NCI-H345 treated with DMSO at 0.1 percent for 48 hours (cell line): ENCODE data around the gene DEFB132.
A peak's percentile ranks its signal among the peaks of the same experiment; 100 is the strongest.

Experiments
- DNase-seq: peaks from one replicate; lab custom pipeline; 2025; ENCODE audit not compliant: unreplicated experiment; lab: John Stamatoyannopoulos, UW

The DEFB132 gene

DNA sequence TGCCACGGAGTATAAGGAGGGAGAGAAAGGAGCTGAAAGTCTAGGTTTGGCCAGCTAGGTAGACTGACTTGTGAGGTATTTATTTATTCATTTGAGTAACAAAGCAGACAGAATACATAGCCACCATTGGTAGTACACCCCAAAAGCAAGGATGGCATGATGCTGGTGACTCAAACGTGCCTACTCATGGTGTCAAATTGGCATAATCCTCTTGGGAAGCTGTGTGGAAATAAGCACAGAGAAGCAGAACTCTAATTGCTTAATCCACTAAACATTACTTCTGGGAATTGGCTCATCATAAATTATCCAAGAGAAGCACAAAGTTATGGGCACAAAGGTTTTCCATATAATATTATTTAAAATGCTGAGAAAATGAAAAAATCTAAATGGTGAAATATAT is 2.5 kb downstream of the DEFB132 start:
- no peak for DNase-seq

DNA sequence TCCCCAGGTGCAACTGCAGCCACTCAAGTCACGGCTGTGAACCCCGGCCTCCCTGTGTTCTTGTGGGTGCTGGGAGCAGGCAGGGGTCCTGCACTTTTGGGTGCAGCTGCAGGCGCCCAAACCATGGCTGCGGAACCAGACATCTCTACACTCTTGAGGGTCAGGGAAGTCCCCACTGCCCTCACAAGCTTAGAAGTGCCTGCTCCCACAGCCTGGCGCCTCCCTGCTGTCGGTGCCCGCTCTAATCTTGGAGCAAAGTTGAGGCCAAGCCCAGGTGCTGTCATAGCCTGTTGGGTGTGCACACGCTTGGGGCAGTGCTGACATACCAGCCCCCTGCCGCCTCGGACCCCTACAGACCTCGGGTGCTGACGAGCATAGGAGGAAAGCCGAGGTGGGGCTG is 6.2 kb downstream of the DEFB132 start:
- no peak for DNase-seq

DNA sequence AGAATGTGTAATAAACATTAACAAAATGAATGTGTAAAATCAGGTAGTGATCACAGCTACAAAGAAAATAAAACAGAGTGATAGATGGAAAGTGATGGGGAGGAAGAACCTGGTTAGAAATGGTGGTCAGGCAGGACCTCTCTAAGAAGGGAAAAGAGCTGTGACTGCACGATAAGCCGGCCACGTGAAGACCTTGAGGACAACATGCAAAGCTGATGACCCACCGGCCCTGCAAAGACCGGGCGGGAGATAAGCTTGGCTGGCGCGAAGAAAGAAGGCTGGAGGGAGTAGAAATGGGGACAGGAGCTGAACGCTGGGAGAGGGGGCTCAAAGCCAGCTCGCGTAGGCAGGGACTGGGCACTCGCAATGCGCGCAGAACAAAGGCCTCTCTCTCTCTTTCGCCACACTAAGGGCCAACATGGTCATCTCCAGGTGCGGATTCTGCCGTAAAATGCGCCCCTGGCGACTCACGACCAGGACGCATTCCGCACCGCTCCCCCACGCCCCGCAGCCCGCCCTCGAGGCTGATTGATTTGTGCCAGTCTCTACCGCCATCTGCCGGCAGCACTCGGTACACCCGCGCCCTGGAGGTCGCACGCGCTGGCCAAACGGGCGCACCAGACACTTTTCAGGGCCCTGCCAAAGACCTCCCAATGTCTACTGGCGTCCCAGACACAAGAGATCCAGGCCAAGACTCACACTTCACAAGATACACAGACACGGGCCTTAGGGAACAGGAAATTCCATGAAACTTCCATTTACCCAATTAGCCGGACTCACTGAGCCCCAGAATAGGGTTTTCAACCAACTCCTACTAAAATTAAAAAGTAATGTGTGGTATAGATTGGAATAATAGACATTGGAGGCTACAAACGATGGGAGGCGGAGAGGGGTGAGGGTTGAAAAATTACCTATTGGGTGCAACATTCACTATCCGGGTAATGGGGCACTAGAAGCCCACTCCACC is 9.4 kb downstream of the DEFB132 start:
- peak; percentile 74 for DNase-seq

DNA sequence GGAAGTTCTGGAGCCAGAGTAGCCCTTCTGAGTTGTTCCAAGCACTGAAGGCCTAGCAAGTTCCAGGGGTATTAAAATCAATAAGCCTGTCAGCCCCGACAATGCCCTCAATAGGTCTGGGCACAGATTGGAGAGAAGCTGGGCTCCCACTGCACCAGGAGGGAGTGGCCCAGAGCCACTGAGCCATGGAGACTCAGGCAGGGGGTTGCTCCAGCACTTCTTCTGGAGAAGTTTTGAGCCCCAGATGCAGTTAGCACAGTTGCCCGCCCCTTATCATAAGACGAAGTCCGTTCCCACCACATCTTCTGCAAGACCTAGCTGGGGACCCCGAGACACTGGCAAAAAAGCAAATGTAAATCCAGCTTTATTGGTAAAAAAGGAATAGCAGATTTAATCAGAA is 13.0 kb downstream of the DEFB132 start:
- DNase-seq = no peak

DNA sequence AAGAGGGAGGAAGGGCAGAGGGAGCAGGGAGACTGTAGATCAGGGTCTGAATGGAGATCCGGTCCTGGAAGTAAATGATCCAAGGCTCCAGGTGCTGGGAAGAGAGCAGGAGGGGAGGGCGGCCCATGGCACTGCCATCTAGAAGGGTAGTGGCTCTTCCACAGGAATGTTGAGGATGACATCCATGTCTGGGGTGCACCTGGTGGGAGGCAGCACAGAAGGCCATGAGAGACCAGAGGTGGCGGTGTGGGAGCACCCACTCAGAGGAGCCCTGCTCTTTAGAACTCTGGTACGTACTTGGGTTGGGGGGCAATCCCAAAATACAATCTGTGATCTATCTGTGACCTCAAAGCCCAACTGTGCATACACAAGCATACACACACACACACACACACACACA is 13.5 kb downstream of the DEFB132 start:
- no peak for DNase-seq

DNA sequence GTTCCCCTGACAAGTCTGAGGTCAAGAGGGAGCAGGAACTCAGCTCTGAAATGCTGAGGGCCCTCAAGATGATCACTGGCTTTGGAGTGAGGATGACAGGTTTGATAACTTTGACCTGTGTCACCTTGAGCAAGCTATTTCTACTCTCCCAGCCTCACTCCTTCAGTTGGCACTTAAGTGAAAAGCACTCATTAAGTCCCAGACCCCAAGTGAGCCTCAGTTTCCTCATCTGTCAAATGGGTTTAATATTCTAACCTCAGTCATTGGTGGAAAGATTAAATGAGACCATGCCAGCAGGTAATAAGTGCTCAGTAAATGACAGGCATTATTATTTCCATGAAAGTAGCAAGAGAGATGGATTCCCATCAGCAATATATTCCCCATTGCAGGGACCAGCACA is 14.0 kb downstream of the DEFB132 start:
- DNase-seq = no peak

DNA sequence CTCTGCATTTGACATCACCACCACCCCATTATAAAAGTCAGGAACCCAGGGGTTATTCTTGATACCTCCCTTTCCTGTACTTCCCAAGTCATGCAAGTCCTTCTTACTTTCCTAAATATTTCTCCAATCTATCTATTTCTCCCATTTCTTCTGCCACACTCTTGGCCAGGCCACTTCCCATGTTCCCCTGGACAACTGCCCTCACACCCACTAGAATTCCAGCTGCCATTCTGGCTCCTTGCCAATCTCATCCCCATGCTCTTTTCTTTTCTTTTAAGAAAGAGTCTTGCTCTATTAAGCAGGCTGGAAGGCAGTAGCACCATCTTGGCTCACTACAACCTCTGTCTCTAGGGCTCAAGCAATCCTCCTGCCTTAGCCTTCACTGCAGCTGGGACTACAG is 15.2 kb downstream of the DEFB132 start:
- no peak for DNase-seq

DNA sequence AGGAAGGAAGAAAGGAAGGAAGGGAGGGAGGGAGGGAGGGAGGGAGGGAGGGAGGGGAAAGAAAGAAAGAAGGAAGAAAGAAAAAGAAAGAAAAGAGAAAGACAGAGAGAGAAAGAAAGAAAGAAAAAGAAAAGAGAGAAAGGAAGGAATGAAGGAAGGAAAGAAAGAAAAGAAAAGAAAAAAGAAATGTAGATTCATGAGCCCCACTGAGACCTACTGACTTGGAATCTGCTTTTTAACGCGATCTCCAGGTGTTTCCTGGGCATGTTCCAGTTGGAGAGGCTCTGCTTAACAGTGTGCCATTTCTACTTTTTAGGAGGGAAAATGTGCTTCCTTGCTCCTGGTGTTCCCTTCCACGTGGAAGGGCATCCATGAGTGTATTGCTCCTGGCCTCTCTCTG is 16.4 kb downstream of the DEFB132 start:
- DNase-seq = no peak

DNA sequence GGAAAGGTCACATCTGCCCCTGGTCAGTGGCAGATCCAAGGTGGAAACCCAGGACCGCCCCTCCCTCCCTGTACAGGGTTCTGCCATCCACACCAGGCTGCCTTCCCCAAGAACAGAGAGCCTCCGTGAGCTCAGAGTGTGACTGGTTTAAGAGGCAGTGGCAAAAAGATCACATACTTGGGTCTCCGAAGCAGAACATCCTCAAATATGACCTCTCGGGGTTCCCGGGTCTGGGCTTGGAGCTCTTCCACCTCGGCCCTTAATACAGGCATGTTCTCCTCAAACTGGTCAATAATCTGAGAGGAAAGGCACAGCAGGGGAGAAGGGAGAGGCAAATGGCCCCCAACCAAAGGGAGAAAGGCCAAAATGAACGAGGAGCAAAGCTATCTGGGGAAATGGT is 18.3 kb downstream of the DEFB132 start:
- DNase-seq = no peak

DNA sequence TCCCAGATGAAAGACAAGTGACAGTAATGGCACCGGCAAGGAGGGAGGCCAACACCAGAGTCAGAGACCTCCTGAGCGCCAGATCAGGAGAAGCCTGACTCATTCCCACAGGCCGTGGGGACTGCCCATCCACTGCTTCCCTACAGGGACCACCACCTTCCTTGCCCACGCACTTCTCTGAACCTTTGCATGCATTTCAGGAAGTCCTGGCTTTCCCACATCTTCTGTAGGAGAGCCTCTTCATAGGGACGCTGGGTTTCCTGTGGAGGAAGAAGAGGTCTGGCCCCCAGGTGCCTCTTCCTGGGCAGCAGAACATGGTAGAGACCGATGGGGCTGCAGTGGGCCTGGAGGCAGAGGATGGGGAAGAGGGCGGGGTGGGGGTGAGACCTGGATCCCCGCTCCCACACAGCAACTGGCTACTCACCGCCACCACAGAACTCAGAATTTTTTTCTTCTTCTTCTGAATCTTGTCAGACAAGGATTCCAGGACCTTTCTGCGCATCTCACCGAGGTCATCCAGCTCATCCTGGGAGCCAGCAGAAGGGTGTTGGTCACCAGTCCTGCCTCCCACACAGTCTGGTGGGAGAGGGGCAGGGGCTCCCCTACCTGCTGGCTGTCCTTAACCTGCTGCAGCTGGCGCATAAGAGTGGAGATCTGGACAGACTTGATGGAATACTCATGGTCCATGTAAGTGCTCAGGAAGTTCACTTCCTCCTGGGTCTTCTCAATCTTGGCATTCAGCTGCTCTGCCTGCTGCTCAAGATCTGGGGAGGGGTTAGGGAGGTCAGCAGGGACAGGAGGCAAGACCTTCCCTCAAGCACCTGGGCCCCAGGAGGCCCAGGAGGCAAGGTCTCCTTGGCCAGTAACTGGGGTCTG is 19.3 kb downstream of the DEFB132 start:
- DNase-seq = no peak

DNA sequence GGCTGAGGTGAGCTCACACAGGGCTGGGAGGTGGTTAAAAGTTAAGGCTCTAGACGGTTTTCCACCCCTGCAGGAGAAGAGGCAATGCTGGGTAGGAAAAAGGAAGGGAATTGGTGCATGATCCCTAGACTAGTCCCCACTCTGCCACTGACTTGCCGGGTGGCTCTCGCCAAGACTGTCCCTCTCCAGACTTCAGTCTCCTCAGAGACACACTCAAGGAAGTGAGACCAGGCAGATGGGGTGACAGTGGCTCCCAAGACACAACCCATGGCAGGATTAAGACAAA is 19.9 kb downstream of the DEFB132 start:
- DNase-seq = no peak

DNA sequence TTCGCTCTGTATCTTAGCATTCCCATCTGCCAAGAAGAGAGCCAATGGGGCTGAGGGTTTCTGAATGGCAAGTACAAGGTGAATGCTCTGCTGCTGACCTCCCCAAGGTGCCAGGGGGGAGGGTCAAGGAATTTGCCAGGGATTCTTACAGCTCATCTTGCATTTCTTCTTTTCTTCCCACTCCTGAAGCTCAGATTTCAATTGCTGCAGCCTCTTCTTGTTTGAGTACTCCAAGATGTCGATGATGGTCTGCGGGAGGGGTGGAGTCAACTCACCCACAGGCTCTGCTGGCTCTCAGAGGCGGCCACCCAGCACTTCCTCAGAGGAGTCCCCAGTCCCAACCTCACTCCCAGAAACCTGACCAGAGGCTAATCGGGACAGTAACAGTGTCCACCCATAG is 20.7 kb downstream of the DEFB132 start:
- DNase-seq = no peak

DNA sequence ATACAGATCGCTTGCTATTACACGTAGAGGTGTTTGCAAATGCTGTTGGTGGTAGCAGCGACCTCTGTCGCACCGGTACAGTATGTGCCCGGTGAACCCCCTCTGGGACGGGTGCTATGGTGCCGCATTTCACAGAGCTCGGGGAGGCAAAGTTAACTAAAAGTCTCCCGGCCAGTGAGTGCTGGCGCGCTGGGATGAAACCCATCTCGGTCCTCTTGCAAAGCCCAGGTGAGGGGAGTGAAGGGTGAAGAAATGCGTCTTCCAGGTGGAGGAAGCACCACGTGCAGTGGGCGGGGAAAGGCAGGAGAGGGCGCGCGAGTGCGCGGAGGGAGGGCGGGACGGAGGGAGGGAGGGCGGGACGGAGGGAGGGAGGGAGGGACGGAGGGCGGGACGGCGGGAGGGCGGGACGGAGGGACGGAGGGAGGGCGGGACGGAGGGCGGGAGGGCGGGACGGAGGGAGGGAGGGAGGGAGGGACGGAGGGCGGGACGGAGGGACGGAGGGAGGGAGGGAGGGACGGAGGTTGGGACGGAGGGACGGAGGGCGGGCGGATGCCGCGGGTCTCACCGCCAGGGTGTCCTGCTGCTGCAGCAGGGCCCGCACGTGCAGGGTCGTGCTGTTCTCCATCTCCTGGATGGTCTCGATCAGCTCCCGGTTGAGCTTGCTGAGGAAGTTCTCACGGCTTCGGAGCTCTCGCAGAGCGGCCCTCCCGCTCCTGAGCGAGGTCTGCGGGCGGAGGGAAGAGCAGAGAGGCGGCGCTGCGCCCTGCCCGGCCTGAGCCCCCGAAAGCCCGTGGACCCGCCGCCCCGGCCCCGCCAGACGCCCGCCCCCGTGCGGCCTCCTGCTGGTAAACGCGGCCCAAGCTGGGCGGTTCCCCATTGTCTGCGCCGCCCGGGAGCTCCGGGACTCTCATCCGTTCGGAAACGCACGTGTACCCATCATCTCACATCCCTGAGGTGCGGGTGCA is 21.4 kb downstream of the DEFB132 start:
- DNase-seq = no peak

DNA sequence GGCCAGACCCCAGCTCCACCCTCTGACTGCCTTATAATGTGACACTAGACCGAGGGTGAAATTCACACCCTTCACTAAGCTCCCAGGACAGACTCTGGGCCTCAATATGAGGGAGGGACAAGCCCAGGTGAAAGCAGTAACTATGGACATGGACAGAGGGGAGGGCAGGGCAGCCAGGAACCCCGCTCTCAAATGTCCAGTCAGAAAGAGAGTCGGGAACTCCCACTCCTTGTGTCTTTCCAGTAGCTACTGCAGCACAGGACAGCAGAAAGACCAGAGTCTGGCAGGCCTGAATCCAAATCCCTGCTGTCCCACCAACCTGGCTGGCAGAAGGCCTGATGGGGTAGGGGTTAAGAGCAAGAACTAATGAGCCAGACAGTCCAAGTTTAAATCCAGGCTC is 26.6 kb downstream of the DEFB132 start:
- no peak for DNase-seq

DNA sequence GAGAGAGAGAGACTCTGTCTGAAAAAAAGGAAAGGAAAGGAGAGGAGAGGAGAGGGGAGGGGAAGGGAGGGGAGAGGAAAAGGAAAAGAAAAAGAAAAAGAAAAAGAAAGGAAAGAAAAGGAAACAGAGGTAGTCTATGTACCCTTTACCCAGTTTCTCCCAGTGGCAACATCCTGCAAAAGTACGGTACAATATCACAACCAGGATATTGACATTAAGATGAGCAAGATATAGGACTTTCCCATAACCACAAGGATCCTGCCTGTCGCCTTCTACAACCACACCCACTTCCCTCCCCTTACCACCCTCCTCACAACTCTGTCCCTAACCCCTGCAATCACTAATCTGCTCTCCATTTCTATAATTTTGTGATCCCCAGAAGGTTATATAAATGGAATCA is 29.0 kb downstream of the DEFB132 start:
- DNase-seq = no peak

DNA sequence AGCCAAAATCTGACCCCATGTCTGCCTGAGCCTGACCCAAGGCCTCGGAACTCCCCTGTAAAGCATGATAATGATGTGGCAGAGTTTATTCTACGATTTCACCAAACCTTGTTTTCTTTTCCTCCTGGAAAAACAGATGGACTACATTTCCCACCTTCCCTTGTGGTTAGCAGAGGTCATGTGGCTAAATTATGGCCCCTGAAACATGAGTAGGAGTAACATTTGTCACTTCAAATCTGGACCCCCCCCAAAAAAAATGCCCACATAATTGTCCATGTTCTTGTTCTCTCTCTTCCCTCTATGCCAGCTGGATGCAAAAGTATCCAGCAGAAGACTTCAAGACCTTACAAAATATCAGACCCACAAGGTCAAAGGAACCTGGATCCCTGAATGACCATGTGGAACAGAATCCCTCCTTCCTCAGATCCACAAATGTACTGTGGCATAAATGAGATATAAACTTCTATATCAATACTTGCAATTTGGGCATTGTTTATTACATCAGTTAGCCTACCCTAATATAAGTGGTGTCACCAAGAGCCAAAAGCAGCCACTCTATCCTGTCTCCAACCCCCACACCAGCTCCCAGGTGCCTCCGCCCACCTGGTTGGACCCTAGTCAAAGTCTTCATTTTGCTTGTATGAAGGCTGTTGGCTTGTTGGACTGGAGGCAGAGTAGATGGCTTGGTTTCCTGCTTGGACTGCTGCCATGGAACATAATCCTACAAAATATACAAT is 31.6 kb downstream of the DEFB132 start:
- no peak for DNase-seq

DNA sequence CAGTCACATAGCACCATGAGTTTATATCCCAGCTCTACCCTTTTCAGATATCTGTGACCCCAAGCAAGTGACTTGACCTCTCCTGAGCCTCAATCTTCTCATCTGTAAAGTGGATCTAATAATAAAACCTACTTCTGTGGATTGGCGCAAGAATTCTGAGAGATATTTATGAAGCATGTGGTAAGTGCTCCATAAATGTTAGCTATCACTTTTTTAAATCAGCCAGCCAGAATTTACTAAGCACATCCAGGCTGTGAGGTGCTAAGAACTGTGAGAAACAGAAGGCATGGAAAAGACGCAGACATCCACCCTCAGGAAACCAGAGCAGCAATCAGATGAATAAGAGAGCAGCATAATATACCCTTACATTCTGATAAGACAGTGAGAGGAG is 32.2 kb downstream of the DEFB132 start:
- no peak for DNase-seq

DNA sequence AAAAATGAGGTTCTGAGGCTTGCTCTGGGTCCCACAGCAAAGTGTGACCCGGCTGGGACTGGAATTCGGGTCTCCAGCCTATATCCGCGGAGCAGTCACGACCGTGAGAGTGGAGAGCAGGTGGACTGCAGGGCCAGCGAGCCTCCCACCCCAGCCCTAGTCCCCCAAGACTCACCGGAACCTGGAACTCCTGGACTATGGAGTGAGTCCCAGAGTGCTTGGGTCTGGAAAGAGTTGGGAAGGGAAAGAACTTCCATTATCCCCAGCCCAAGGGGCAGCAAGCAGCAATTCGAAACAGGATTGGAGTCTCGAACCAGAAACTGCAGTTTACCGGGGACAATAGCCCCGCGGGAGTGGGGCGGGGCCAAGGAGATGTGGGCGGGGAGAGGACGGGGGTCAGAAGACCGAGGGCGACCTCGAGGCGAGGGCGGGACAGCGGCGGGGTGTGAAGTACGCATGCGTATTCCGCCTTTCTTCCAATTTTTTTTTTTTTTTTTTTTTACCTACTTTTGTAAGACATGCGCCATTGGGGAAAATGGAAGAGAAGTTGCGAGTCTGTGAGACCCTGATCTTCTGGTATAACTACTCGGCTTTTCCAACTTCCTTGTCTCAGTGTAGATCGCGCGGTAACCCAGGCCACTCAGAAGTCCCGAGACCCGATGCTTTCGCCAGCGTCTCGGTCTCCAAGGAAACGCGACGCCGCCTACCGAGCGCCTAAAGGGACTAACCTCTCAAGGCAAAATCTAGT is 32.7 kb downstream of the DEFB132 start, which contains the start of gene C20orf96:
TSS of gene C20orf96 (minus strand) at position 667 of the 748 bp plus-strand sequence. CDS start at position 527, 140 bp downstream.
- peak; percentile 69 for DNase-seq

DNA sequence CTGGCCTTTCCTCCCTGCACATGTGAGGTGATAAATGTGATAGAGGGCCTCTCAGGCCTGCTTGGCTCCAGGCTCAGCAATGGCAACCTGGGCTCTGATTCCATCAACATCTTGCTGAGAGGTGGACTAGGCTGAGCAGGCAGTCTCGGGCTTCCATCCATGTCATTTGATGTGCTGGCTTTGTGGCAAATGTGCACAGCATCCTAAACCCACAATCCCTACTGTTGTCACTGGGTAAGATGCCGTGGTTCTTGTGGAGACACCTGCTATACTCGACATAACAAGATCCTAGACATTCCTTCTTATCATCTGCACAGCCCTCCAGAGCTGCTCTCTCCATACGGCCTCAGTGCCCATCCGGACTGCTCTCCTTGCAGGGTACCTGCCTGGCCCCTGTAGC is 37.1 kb downstream of the DEFB132 start:
- no peak for DNase-seq

DNA sequence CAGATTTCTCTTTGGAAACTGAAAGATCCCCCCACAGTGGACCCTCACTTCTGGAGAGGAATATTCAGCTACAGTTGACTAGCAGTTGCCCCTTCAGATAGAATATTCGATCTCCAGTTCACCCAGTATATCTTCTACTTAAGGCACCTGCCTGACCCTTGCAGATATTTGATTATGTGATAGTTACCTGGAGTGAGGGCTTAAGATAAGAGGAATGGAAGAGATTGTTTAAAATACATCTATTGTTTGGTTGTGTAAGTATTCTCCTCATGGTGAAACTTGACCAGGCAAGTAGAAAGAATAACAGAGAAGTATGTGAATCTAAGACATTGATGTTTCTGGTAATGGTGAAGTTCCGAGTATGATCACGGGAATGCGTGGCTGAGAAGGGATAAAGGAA is 38.3 kb downstream of the DEFB132 start:
- DNase-seq = no peak
